Uterus (tissue), 2 donors: ENCODE results near the gene KLK8.

Source experiments
- POLR2A ChIP-seq, 2 donors: fragments of 450-650 bp; IDR thresholded peaks; one replicate each; pipeline ENCODE4 v1.6.1; 2016; ENCODE audit warnings: antibody characterized with exemption in 2 of 2, mild to moderate bottlenecking in 1 of 2, moderate library complexity in 1 of 2
- TF ChIP-seq, protein P1 (sequence below), 4 experiments: fragments of 200-600 bp in 2 of 4; fragments of 450-650 bp in 2 of 4; sonication (generic) in 2 of 4; IDR thresholded peaks; one replicate each; pipeline ENCODE4 v1.5.1; 2016 to 2019; ENCODE audit warnings: antibody characterized with exemption in 4 of 4, mild to moderate bottlenecking in 2 of 4, moderate library complexity in 1 of 4

DNA sequence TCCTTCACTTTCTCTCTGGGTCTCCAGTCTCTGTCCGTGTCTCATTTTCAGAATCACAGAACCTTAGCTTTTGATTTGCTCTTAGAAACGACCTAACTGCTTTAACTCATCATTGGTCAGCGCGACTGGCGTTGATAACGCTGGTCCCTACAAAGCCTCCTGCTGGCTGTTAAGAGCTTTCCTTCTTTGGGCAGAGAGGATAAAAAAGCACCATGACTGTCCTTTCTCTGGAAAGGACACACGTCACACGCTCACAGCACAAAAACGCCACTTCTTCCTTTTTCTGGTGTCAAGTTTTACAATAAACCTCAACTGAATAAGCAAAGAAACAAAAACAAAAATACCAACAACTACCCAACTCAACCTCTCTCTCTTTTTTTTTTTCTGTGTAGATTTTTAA lies 35.1 kb upstream of the KLK8 start:
- TF ChIP-seq, protein P1, sequence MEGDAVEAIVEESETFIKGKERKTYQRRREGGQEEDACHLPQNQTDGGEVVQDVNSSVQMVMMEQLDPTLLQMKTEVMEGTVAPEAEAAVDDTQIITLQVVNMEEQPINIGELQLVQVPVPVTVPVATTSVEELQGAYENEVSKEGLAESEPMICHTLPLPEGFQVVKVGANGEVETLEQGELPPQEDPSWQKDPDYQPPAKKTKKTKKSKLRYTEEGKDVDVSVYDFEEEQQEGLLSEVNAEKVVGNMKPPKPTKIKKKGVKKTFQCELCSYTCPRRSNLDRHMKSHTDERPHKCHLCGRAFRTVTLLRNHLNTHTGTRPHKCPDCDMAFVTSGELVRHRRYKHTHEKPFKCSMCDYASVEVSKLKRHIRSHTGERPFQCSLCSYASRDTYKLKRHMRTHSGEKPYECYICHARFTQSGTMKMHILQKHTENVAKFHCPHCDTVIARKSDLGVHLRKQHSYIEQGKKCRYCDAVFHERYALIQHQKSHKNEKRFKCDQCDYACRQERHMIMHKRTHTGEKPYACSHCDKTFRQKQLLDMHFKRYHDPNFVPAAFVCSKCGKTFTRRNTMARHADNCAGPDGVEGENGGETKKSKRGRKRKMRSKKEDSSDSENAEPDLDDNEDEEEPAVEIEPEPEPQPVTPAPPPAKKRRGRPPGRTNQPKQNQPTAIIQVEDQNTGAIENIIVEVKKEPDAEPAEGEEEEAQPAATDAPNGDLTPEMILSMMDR (IDR thresholded peaks at IDR 0.05) = no peak
- TF ChIP-seq POLR2A (IDR thresholded peaks at IDR 0.05) = no peak
